LNCaP clone FGC (cell line): ENCODE measurements around the gene KRTAP23-1.

Source experiments
- DNase-seq: peaks from one replicate; pipeline ENCODE4 v3.0.0-alpha.2; 2011; ENCODE audit warnings: low read depth
- H3K4me3 ChIP-seq: 2 replicates; pipeline ENCODE4 v1.5.1; 2011; ENCODE audit warnings: mild to moderate bottlenecking, low read depth, low read length, control low read depth
- TF ChIP-seq, protein P1 (sequence below): IDR thresholded peaks from 2 replicates; pipeline ENCODE4 v1.5.1; 2012; ENCODE audit warnings: mild to moderate bottlenecking; ENCODE audit not compliant: control insufficient read depth, insufficient read depth; ENCODE audit errors: extremely low read depth

KRTAP23-1 gene

GRCh38 chr21:30320215-30320614, 28.2 kb downstream of the KRTAP23-1 start, which contains the start of gene KRTAP26-1:
KRTAP26-1 (minus strand) TSS chr21:30320315; CDS start chr21:30320035, 280 bp downstream.
- no peak for DNase-seq
- TF ChIP-seq, protein P1, sequence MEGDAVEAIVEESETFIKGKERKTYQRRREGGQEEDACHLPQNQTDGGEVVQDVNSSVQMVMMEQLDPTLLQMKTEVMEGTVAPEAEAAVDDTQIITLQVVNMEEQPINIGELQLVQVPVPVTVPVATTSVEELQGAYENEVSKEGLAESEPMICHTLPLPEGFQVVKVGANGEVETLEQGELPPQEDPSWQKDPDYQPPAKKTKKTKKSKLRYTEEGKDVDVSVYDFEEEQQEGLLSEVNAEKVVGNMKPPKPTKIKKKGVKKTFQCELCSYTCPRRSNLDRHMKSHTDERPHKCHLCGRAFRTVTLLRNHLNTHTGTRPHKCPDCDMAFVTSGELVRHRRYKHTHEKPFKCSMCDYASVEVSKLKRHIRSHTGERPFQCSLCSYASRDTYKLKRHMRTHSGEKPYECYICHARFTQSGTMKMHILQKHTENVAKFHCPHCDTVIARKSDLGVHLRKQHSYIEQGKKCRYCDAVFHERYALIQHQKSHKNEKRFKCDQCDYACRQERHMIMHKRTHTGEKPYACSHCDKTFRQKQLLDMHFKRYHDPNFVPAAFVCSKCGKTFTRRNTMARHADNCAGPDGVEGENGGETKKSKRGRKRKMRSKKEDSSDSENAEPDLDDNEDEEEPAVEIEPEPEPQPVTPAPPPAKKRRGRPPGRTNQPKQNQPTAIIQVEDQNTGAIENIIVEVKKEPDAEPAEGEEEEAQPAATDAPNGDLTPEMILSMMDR = no peak
- no peak within 1 kb of the TSS for H3K4me3 ChIP-seq

- no peak for DNase-seq
- H3K4me3 ChIP-seq = no peak overlapping the region
- TF ChIP-seq, protein P1 = no peak
Observed at GRCh38 chr21:30315701-30316100, 32.7 kb downstream of the KRTAP23-1 start.

- DNase-seq = no peak
- TF ChIP-seq, protein P1 = no peak
- no peak overlapping the region for H3K4me3 ChIP-seq
Observed at GRCh38 chr21:30306884-30307283, 41.5 kb downstream of the KRTAP23-1 start.

DNA sequence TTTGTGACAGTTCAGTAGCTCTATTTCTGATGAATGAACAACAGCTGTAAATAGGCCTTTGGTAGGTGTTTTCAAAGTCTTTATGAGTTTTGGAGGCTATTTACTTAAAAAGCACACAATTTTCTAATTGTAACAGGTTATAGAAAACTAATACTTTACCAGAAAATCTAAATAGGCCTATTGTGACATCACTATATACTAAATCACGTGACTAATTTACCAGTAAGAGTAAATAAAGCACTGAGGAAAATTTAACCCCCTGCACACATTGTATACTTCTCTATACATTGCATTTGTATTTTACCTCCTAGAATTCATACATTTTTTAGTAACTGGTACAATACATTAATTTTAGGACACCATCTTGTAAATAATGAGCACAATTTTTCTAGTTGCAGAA, 43.3 kb downstream of the KRTAP23-1 start:
- H3K4me3 ChIP-seq = no peak overlapping the region
- DNase-seq = no peak
- TF ChIP-seq, protein P1 = no peak
